ENCODE results near the gene LMTK3. TPM values are rescaled to one million over a fixed set of nuclear protein-coding genes. Genes with fewer than 3 reads are reported as not detected.

The LMTK3 gene
- total RNA-seq, 1 experiment from 2014 or later, result 15.9 TPM

DNA sequence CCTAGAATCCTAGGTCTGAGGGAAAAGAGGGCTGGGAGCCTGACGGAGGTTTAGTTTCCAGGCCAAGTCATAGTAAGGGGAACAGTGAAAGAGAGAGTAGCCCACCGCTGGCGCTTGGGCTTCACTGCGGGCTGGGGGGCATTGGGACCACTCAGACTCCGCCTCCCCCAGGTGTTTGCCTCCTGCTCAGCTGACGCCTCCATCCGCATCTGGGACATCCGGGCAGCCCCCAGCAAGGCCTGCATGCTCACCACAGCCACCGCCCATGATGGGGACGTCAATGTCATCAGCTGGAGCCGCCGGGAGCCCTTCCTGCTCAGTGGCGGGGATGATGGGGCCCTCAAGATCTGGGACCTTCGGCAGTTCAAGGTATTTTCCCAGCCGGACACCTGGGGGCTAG, 60.8 kb downstream of the LMTK3 start:
- no peak for TF ChIP-seq MAX (CRISPR knock-in tag; IDR thresholded peaks at IDR 0.05)
- TF ChIP-seq TCF7 (CRISPR knock-in tag; IDR thresholded peaks at IDR 0.05; ENCODE audit: low read depth), result no peak
- no peak for TF ChIP-seq ERG (CRISPR knock-in tag; IDR thresholded peaks at IDR 0.05)
- TF ChIP-seq ATF2 (CRISPR knock-in tag; IDR thresholded peaks at IDR 0.05; ENCODE audit: borderline replicate concordance, low read depth), result no peak
- no peak for TF ChIP-seq CBFB (CRISPR knock-in tag; IDR thresholded peaks at IDR 0.05; ENCODE audit: low read depth)
- no peak for TF ChIP-seq ZNF671 (CRISPR knock-in tag; IDR thresholded peaks at IDR 0.05)
- TF ChIP-seq ELF4 (CRISPR knock-in tag; IDR thresholded peaks at IDR 0.05; ENCODE audit: low read depth), result no peak
- TF ChIP-seq AFF4 (CRISPR knock-in tag; IDR thresholded peaks at IDR 0.05; ENCODE audit: borderline replicate concordance), result no peak
- TF ChIP-seq SMAD3 (CRISPR knock-in tag; IDR thresholded peaks at IDR 0.05; ENCODE audit: borderline replicate concordance), result no peak
- TF ChIP-seq GABPB1 (CRISPR knock-in tag; IDR thresholded peaks at IDR 0.05), result no peak
- TF ChIP-seq NFE2L1 (CRISPR knock-in tag; IDR thresholded peaks at IDR 0.05), result no peak
- TF ChIP-seq GRHL2 (CRISPR knock-in tag; IDR thresholded peaks at IDR 0.05; ENCODE audit: insufficient replicate concordance, severe bottlenecking), result no peak
- TF ChIP-seq ZNF396 (CRISPR knock-in tag; IDR thresholded peaks at IDR 0.05; ENCODE audit: borderline replicate concordance), result no peak
- no peak for TF ChIP-seq ZNF232 (CRISPR knock-in tag; IDR thresholded peaks at IDR 0.05)
- H3K9me3 Mint-ChIP-seq, result no peaks in the 10 kb centered on the region
- ATAC-seq (no peak), DNase-seq (ENCODE audit: low spot score) (no peak)
- no peak overlapping the region for H3K27ac Mint-ChIP-seq
- peaks cover 60% of the 10 kb centered on the region for H3K36me3 Mint-ChIP-seq
- peaks cover 4% of the 10 kb centered on the region for H3K4me1 Mint-ChIP-seq
- H3K4me3 Mint-ChIP-seq, result no peak overlapping the region
- ChIA-PET CTCF (interaction anchor here (2.1 kb wide), 1 partner anchor 59 kb away, joined by 7 read pairs; the partner anchor contains the start of gene KDELR1), POLR2A (no interaction called here)
- no peaks in the 10 kb centered on the region for H3K27me3 Mint-ChIP-seq (ENCODE audit: low read depth)

- ATAC-seq, result no peak
- POLR2A ChIA-PET, result interaction anchor here (0.5 kb wide), 1 partner anchor 45 kb away, joined by 3 read pairs; no protein-coding TSS in a partner anchor
- no peaks in the 10 kb centered on the region for H3K27me3 Mint-ChIP-seq (ENCODE audit: low read depth)
- peaks cover 5% of the 10 kb centered on the region for H3K4me1 Mint-ChIP-seq
- CTCF ChIA-PET, result interaction anchor here (0.7 to 2.1 kb wide), 2 partner anchors 11 to 59 kb away, joined by 3 to 7 read pairs; partner anchors contain the start of gene KDELR1
- H3K27ac Mint-ChIP-seq, result no peak overlapping the region
- H3K9me3 Mint-ChIP-seq, result no peaks in the 10 kb centered on the region
- no peak for DNase-seq (ENCODE audit: low spot score)
- H3K36me3 Mint-ChIP-seq, result peaks cover 60% of the 10 kb centered on the region
- no peak overlapping the region for H3K4me3 Mint-ChIP-seq
- TF ChIP-seq SMAD3 (CRISPR knock-in tag; IDR thresholded peaks at IDR 0.05; ENCODE audit: borderline replicate concordance), result no peak
- TF ChIP-seq TCF7 (CRISPR knock-in tag; IDR thresholded peaks at IDR 0.05; ENCODE audit: low read depth), result no peak
- no peak for TF ChIP-seq ZSCAN18 (CRISPR knock-in tag; IDR thresholded peaks at IDR 0.05)
- no peak for TF ChIP-seq CTCF (IDR thresholded peaks at IDR 0.05)
- TF ChIP-seq GTF2I (CRISPR knock-in tag; conservative IDR thresholded peaks at IDR 0.05), result no peak
- TF ChIP-seq, protein P1, sequence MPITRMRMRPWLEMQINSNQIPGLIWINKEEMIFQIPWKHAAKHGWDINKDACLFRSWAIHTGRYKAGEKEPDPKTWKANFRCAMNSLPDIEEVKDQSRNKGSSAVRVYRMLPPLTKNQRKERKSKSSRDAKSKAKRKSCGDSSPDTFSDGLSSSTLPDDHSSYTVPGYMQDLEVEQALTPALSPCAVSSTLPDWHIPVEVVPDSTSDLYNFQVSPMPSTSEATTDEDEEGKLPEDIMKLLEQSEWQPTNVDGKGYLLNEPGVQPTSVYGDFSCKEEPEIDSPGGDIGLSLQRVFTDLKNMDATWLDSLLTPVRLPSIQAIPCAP (CRISPR knock-in tag; IDR thresholded peaks at IDR 0.05), result no peak
- TF ChIP-seq, protein P2, sequence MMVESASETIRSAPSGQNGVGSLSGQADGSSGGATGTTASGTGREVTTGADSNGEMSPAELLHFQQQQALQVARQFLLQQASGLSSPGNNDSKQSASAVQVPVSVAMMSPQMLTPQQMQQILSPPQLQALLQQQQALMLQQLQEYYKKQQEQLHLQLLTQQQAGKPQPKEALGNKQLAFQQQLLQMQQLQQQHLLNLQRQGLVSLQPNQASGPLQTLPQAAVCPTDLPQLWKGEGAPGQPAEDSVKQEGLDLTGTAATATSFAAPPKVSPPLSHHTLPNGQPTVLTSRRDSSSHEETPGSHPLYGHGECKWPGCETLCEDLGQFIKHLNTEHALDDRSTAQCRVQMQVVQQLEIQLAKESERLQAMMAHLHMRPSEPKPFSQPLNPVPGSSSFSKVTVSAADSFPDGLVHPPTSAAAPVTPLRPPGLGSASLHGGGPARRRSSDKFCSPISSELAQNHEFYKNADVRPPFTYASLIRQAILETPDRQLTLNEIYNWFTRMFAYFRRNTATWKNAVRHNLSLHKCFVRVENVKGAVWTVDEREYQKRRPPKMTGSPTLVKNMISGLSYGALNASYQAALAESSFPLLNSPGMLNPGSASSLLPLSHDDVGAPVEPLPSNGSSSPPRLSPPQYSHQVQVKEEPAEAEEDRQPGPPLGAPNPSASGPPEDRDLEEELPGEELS (CRISPR knock-in tag; IDR thresholded peaks at IDR 0.05), result no peak
- TF ChIP-seq TP53 (CRISPR knock-in tag; IDR thresholded peaks at IDR 0.05), result no peak
- no peak for TF ChIP-seq NR1H2 (CRISPR knock-in tag; IDR thresholded peaks at IDR 0.05)
Observed at GRCh38 chr19:48450441-48450840, 61.2 kb downstream of the LMTK3 start.

Measured in WTC11 (cell line).